Activated naive CD4-positive, alpha-beta T cell (primary cell): ENCODE results near the gene MGLL.
A peak's percentile ranks its signal among the peaks of the same experiment; 100 is the strongest.
"Not testable (repeated sequence)": the region's sequence is repeated elsewhere in the genome, so short reads cannot be mapped to it uniquely, and the experiment has no call there.

ENCODE experiments used
- DNase-seq, 4 experiments: peaks; one replicate each; lab custom pipeline; 2025; lab: John Stamatoyannopoulos, UW

MGLL gene

DNA sequence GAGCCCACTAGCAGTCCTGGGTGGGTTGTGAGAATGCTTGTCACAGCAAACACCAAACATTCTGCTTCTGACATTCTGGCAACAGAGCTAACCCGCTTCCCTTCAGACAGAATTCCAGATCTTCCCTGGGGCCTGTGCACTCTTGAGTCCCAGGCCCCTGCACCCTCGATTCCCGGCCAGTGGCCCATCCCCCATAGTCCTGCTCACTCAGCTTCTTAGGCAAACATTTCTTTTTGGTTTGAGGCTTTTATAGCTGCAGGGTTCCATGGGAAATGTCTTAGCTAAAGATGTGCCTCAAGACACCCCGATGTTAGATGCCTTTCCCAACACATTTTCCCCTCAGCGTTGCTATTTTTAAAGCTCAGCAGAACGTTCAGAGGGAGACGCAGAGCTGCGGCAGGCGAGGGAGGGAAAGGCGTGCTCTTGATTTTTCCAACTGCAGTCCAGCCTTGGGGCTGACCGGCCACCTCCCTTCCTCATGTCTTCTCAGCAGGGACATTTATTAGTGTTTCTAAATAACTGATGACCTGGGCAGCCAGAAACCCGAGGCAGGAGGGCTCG, 114.4 kb downstream of the MGLL start:
- no peak for DNase-seq

DNA sequence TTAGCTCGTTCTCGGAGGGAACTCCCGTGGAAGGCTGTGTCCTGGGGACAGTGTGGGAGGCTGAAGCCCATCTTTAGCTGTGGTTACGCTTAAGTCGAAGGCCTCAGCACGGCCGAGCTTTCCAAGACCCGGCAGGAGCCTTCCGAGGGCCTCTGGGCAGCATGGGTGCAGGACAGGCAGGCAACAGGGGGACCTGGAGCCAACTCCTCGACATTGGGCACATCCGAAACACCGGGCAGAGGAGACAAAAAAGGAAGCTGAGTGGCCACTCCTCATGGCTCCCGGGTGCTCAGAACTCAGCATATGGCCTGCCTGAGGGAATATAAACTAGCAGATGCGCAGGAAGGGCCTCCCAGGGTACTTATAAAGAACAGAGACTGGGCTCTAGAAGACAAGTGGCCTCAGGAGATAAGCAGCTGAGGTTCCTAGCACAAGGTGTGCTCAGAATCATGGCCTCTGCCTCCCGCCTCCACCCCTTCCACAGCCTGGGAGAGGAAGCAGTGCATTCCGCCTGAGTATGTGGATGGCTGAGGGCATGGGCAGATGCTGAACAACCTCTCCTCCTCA, 115.4 kb downstream of the MGLL start:
- no peak for DNase-seq

DNA sequence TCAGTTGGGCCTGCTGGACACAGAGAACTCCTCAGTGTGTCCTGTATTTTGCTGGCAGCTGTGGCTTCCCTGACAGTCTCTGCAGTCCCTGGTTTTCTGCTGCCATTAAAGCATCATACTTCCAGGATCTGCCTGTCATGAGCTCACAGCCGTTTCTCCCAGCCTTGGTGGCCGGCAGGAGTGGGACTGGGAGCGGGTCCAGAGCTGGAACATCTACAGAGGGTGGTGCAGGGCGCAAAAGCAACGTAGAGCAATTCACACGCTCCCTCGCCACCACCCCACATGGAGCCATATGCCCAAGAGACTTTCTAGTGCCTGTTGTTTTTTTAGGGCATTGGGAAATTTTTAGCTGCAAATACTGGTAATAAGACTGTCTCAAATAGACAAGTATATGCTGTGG, 116.0 kb downstream of the MGLL start:
- no peak for DNase-seq

DNA sequence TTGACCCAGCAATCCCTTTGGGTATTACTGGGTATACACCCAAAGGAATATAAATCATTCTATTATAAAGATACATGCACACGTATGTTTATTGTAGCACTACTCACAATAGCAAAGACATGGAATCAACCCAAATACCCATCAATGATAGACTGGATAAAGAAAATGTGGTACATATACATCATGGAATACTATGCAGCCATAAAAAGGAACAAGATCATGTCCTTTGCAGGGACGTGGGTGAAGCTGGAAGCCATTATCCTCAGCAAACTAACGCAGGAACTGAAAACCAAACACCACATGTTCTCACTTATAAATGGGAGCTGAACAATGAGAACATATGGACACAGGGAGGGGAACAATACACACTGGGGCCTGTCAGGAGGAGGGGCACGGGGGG, 117.5 kb downstream of the MGLL start:
- DNase-seq: not testable (repeated sequence)

DNA sequence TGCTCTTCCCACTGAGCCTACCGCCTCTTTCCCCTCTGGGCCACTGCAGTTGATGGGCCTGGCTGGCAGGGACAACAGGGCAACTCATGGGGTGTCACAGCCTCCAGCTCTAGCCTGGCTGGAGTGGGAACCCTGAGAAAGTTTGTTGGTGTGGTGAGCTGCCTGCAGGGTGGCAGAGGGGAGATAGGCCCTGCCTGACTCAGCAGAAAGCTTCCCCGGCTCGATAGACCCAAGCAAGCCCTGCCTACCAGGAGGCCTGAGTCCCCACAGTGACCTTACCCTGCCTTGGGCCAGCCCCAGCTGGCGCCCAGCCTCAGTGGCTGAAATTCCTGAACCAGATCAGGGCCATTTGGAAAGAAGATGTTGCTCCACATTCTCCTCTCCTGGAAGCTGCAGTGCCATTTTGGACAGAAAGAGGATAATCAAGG, 120.2 kb downstream of the MGLL start:
- DNase-seq: no peak

DNA sequence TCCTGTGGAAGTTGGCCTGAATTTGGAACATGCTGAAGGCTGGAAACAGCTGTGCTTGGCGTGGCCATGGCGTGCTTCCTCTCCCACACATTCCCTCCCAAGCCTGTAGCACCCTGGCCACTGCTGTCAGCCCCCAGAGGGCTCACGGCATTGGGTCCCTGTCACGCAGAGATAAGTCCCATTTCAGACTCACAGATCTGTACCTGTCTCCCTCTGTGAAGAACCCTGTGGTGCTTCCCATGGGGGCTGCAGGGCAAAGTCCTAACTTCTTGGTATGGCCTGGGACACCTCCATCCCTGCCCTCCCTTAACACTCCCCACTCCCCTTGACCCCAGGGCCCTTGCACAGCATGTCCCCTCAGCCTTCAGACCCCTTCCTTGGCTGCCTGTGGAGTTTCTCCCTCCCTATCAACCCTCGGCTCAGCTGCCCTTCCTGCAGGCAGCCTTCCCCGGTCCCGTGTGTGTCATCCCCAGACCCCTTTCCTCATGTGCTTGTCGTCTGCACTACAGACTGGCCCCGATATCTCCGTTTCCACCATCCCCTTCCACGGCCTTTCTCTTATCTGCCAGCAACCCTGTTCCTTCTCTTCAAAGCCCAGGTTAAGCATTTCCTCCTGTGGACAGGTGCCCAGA, 120.9 kb downstream of the MGLL start:
- DNase-seq: no peak

DNA sequence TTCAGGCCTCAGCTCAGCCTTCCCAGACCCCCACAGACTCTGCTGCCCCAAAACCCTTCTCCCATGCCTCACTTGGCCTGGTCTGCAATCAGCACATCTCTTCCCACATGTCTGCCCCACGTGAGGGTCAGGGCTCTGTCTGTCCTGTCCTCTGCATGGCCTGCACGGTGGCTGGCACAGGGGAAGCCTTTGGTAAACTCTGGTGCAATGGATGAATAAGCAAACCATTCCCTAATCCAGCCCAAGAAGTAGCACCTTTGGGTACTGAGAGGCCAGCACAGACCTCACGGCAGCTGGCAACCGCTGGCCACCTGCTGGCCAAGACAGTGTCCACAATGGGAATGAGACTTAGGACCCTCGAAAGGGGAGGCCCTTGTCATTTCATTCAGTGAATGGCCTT, 121.9 kb downstream of the MGLL start:
- no peak for DNase-seq

DNA sequence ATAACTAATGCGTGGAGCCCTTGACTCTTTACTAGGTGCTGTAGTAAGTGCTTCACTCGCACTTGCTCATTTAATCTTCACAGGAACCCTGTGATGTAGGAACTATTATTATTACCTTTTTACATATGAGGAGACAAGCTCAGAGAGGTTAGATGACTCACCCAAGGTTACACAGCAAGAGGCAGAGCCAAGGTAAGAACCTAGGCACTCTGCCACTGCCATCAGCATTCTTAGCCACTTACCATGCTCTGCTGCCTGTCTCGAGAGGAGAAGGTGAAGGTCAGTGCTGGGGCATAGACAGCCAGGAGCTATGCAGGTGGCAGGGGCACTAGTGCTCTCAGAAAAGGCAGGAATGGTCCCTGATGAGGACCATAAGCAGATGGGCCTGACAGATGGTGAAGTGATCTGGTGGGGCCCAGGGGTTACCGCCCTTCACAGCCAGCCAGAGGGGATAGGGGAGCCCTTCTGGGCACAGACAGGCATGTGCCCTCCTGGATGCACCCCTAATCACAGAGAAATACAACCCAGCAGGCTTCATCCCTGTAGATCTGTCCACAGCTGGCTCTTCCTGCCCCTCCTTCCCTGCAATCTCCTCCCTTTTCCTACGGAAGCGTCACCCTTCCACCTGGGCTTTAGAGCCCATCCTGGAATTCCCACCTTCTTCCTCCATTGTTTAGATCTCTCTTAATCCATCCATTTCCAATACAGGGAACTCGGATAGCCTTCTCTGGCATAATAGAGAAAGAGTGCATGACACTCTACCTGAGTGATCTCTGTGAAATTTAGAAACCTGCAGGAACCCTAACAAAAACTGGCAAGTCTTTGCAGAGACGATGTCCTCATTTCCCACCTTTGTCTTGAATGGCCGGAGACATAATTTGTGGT, 122.7 kb downstream of the MGLL start:
- DNase-seq: no peak

DNA sequence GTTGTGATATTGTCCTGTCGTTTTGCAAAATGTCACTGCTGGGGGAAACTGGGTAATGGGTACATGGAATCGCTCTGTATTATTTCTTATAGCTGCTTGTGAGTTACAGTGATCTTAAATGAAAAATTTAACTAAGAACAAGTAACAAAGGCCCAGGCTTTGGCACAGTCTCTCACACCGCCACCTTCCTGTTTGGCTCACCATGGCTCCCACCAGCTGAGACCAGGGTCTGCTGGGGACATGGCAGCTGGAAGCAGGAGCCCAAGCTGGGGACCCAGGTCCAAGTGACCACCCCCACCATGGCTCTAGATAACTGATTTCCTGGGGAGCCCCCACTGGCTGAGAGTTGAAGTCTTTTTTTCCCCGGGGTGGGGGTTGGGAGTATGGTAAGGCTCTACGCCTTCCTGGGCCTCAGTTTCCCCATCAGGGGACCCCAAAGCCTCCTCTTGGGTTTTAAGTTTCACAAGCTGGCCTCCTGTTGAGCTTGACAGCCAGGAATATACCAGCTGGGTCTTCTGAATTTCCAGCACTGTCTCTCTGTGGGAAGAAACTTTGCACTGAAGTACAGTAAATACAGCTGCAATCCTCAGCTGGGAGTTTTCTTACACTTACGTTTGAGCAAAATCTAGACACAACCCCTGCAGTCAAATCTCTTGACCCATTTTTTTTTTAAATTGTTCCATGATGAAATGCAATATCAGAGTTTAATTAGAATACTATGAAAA, 123.5 kb downstream of the MGLL start:
- DNase-seq: no peak

DNA sequence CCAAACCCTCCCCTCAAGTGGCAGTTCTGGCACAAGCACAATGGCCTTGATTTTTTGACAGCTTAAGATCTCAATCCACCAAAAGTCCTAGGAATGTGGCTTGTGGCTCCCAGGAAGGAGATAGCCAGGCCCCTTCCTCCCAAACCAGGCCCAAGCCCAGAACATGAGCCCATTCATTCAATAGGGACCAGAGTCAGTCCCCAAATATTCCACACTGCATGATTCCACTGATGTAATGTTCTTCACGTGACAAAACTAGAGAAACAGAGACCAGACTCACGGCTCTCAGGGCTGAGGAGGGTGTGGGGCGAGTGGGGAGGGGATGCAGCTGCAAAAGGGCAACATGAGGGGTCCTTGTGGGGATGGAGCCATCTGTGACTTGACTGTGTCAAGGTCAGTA, 124.0 kb downstream of the MGLL start:
- no peak for DNase-seq

DNA sequence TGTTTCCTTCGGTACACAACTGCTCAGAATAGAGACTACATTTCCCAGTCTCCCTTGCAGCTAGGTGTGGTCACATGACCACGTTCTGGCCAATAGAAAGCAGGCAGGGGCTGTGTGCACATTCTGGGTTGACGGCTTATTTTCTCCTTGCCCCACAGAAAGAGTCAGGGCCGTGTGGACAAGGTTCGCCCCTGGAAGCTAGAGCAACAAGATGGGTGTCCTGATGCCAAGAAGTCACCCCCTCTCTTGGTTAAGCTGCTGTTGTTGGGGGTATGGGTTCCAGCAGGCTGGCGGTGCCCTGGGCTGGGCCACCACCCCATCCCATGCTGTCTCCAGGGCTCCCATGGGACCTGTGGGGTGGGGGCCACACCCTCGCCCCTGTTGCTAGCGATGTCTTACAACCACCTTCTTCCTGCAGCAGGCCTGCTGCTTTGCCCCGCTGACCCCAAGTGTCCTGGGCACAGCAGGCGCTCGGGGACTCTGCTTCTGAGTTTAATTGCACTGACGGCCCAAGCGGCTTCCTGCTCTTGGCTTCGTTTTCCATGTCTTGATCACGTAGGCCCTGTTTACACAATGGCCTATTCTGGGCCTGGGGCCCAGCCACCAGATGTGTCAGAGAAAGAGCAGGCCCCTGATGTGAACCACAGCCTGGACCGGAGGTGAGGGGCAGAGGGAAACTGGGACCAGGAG, 124.6 kb downstream of the MGLL start:
- no peak for DNase-seq

DNA sequence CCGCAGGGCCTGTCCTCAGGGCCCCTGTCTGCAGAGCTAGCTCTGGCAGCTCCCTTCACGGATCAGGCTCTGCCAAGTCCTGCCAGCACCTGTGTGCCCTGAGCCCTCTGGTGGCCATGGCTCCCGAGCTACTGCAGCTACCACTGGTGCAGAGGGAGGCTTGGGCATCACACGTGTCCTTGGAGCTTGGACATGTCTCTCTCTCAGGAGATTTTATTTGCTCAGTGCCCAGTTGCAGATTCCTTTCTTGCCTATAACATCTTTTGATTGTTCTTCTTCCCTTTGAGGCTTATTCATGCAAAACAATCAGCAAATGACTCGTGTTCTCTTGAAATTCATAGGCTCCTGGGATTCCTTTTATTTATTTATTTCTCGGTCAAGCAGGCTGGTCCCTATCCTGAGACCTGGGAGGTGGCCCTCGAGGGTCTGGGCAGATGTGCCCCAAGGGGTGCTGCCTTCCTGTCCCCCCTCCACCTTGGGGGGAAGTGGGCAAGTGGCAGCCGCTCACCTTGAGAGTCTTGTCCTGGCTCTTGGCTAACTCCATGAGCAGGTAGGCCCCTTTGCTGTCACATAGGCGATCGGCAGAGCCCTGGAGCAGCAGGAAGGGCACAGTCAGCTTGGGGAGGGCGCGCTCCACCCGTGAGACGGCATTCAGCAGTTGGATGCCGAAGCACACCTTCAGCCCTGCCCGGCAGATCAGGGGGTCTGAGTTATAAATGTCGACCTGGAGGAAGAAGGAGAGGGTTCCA, 127.7 kb downstream of the MGLL start:
- peak in 1 of 4 experiments; percentile 40 for DNase-seq

DNA sequence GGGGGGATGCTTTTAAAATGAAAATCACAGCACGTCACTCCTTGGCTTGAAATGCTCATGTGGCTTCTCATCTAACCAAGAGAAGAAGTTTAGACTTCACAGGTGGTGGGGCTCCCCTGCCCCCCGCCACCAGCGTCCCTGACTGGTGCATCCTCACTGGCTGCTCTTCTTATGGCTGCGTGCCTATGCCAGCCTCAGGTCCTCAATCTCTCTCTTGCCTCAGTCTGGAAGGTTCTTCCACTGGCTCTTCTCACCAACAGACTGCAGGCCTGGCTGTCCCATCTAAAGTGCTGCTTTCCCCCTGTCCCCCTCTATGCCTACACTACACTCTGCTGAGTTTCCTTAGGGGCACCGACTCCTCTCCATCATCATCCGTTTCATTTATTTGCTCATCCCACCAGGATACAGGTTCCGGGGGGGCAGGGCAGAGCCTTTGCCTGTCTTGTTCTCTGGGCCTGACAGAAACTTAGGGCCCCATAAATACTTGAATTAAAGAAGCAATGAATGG, 128.9 kb downstream of the MGLL start:
- DNase-seq: no peak

DNA sequence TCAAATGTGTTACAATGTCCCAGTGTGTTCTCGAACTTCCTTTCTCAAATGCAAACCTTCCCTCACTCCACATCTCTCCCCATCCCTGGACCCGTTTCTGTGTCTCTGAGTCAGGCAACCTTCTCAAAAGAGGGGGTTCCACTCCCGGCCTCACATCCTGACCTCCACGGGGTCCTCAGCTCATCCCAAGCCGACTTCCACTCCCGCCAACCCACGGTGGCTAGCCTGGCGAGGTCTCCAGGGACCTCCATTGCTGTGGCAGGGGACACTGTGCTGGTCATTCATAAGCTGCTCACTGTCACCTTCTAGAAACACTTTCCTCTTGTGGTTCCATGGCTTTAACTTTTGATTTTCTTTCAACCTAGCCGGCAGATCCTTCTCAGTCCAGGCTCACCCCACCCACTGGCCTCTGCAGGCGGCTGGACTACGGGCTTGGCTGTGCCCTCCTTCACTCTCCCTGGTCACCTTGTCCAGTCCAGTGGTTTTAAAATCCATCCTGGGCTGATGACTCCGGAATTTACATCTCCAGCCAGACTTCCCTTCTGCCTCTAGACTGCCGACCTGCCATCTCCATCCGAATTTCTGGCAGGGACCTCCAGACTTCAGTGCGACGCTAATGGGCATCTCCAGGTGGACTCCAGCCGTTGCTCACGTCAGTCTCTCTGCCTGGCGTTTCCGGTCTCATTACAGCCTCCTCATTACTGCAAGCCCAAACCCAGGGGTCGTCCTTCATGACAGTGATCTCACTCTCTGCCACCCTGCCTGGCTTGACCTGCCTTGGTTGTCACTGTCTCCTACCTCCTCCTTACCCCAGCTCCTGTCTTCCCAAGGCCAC, 129.6 kb downstream of the MGLL start:
- no peak for DNase-seq

DNA sequence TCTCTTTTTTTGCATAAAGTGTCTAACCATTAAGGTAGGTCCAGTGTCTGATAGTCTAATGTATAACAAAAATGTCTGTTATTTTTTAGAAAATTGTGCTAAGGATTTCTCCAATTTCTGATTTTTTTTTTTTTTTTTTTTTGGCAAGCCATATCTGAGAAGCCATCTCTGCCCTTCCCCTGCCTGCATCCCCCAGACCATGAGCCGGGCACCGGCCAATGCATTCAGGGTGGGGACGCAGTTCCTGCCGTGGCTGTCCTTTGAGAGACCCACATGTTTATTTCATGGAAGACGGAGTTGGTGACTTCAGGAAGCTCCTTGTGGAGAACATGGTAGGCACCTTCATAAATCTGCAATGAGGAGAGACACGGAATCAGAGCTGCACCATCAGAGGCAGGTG, 130.3 kb downstream of the MGLL start:
- DNase-seq: no peak

DNA sequence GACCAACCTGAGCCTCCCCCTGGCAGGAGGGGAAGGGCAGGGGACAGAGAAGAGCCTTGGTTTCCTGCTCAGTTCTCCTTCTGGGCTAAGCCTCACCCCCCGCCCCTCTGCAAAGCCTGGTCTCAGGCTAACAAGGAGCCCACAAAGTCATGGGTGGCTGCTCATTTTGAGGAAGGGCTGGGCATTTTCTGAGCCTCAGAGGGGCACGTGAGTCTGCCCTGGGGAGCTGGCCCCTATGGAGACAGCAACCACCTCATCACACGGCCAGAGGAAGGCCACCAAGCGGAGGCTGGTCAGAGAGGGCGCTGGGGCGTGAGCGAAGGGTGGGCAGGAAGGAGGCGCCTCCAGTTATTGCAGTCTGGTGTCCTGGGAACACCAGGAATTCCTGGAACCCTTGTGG, 130.8 kb downstream of the MGLL start:
- no peak for DNase-seq

DNA sequence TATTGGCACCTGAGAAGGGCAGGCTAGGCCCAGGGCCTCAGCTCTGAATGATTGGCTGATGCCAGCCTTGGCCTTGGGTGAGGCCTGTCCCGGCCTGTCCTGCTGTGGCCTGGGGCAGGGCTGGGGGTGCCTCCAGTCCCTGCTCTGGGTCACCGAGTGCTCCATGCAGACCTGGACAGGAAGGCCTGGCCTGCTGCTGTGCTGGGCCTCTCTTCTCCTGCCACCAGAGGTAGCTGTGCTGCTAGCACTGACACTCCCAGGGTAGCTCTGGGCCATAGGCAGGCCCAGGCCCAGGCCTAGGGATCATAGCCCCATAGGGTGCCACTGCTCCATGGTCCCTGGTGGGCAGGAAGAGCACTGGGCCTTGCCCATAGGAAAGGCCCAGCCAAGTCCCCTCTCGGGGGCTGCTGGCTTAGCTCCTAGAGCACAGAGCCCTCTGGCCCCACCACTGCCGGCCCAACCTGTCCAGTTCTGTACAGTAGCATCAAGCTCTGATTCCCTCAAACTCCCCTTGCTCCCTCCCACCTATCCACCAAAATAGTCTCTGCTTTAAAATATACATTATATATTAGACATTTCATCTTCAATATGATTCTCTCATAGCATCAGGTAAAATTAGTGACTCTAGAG, 131.4 kb downstream of the MGLL start:
- DNase-seq: no peak

DNA sequence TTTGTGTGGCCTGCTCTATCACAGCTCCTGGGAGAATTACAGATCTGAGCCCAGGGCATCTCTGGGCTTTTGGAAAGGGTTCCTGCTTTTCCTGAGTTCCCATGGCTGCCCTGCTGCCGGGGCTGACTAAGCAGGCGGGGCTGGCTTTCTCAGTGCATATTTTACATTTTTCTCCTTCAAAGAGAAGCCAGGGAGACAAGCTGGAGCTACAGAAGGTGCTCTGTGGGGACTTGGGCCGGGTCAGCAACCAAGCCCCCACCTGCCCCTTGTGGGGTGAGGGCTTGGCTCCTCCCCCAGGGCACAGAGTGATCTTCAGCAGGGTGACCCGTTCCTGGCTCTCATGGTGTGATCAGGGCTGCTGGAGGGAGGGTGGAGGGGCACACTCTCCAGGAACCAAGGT, 132.2 kb downstream of the MGLL start:
- DNase-seq: no peak

DNA sequence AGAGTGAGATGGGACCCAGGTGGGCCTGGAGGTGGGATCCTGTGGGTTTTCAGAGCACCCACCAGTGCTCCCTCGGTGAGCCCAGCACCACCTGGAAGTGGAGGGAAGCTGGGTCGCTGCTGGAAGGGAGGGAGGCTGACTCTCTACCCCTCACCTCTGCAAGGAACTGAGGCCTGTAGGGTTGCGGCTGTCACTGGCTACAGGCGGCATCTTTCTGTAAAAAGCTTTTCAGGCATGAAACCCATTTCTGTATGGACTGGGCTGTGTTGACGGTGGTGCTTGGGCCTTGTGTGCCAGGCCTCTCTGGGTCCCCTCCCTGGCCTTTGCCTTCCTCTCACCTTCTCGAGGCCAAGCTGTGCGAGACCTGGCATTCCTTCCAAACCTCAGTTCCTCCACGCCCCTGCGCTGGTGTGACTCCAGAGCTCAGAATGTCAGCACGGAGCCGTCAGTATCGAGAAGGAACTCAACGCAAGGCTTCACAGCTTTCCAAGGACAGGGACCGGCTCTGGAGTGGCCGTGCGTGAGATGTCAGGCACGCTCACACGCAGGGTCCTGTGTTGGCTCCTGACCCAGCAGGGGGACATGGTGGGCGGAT, 133.0 kb downstream of the MGLL start:
- DNase-seq: no peak
